Gastroesophageal sphincter (tissue), 3 donors: Measurements from ENCODE around the gene POP4.

Experiments
- POLR2AphosphoS5 ChIP-seq: sonication (generic); formaldehyde crosslinking; IDR thresholded peaks from one replicate; pipeline ENCODE4 v1.6.1; 2017; ENCODE audit warnings: antibody characterized with exemption
- TF ChIP-seq, protein P1 (sequence below), 4 experiments: fragments of 200-600 bp in 2 of 4; fragments of 450-650 bp in 2 of 4; sonication (generic) in 1 of 4; IDR thresholded peaks; one replicate each; pipeline ENCODE4 v1.5.1; 2017 to 2019; ENCODE audit warnings: antibody characterized with exemption in 4 of 4, mild to moderate bottlenecking in 2 of 4, moderate library complexity in 2 of 4

DNA sequence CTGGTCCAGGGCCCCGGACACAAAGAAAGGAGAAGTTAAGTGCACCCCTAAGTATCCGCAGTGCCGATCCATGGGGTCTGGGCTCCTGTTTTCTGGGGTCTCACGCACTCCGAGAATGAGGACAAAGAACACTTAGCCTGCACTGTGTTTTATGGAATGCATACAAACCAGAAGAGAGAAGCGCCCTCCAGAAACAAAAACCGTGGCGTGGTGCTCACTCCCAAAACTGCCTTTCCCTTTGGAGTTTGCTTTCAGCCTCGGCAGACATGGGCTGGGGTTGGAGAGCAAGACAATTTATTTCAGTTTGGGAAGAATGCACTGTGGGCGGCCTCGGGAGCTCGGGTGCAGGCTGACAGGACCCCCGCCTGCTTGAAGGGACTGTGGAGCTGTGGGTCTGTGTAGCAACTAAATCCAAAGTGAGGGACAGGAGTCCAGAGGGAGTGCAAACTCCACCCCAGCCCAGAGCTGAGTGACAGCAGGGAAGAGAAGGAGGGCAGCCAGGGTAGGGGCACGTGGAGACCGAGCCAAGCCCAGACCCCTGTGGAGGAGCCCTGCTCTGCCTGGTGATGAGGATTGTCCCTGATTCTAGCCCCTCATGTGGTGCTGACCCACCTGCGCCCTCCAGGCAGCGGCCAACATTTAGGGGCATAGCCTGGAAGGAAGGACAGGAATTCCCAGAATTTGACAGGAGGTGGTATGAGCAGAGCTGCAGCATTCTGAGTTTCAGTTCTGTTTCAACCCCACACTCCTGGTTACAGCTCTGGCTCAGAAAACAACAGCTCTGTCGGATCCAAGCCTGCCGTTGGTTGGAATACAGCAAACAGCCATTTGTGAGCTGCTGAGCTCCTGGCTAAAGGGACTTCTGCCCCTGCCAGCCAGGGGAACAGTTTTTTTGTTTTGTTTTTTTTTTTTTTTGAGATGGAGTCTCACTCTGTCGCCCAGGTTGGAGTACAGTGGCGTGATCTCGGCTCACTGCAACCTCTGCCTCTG, 37.8 kb upstream of the POP4 start:
- no peak for TF ChIP-seq POLR2AphosphoS5
- TF ChIP-seq, protein P1, sequence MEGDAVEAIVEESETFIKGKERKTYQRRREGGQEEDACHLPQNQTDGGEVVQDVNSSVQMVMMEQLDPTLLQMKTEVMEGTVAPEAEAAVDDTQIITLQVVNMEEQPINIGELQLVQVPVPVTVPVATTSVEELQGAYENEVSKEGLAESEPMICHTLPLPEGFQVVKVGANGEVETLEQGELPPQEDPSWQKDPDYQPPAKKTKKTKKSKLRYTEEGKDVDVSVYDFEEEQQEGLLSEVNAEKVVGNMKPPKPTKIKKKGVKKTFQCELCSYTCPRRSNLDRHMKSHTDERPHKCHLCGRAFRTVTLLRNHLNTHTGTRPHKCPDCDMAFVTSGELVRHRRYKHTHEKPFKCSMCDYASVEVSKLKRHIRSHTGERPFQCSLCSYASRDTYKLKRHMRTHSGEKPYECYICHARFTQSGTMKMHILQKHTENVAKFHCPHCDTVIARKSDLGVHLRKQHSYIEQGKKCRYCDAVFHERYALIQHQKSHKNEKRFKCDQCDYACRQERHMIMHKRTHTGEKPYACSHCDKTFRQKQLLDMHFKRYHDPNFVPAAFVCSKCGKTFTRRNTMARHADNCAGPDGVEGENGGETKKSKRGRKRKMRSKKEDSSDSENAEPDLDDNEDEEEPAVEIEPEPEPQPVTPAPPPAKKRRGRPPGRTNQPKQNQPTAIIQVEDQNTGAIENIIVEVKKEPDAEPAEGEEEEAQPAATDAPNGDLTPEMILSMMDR (IDR thresholded peaks at IDR 0.05), result no peak
